Stimulated activated CD8-positive, alpha-beta memory T cell treated with anti-CD3 and anti-CD28 coated beads, Interleukin-15, amount 100 ng/mL, for 48 hours (primary cell): Measurements from ENCODE around the gene AURKAIP1.
"Not testable (repeated sequence)": the region's sequence is repeated elsewhere in the genome, so short reads cannot be mapped to it uniquely, and the experiment has no call there.

Source experiments
- DNase-seq, 2 donors: peaks; one replicate each; pipeline ENCODE4 v3.0.0-alpha.2; 2020; ENCODE audit warnings: low read depth in 2 of 2

The AURKAIP1 gene

GRCh38 chr1:1406821-1407635, 32.0 kb upstream of the AURKAIP1 start, which contains the start of gene MRPL20:
TSS of gene MRPL20 (minus strand) at chr1:1407293. CDS start at chr1:1407217, 76 bp downstream.
- DNase-seq: peak; percentile 93 to 96

GRCh38 chr1:1406101-1406820, 31.3 kb upstream of the AURKAIP1 start:
- no peak for DNase-seq

- no peak for DNase-seq
These were observed 28.6 kb upstream of the AURKAIP1 start for GRCh38 chr1:1403653-1404052.

- DNase-seq: not testable (repeated sequence)
These were observed 27.9 kb upstream of the AURKAIP1 start for GRCh38 chr1:1402901-1403392.

- no peak for DNase-seq
These were observed 27.3 kb upstream of the AURKAIP1 start for GRCh38 chr1:1402072-1402900.

- no peak for DNase-seq
These were observed 26.5 kb upstream of the AURKAIP1 start for GRCh38 chr1:1401457-1402010.

GRCh38 chr1:1400576-1401456, 25.8 kb upstream of the AURKAIP1 start:
- DNase-seq: no peak

- no peak for DNase-seq
These were observed 25.0 kb upstream of the AURKAIP1 start for GRCh38 chr1:1399872-1400575.

GRCh38 chr1:1399187-1399871, 24.3 kb upstream of the AURKAIP1 start, which contains the start of gene CCNL2:
TSS of gene CCNL2 (minus strand) at chr1:1399335. CDS start at chr1:1399306, 29 bp downstream.
- peak; percentile 99 to 100 for DNase-seq

GRCh38 chr1:1398677-1399186, 23.7 kb upstream of the AURKAIP1 start:
- no peak for DNase-seq

- DNase-seq: no peak
These were observed 23.0 kb upstream of the AURKAIP1 start for GRCh38 chr1:1397839-1398523.

GRCh38 chr1:1395166-1395565, 20.2 kb upstream of the AURKAIP1 start:
- DNase-seq: no peak

GRCh38 chr1:1394116-1394515, 19.1 kb upstream of the AURKAIP1 start:
- DNase-seq: no peak

GRCh38 chr1:1393428-1393827, 18.4 kb upstream of the AURKAIP1 start:
- no peak for DNase-seq

GRCh38 chr1:1393014-1393413, 18.0 kb upstream of the AURKAIP1 start:
- DNase-seq: no peak

- no peak for DNase-seq
These were observed 16.2 kb upstream of the AURKAIP1 start for GRCh38 chr1:1391225-1391624.

- DNase-seq: no peak
These were observed 15.7 kb upstream of the AURKAIP1 start for GRCh38 chr1:1390675-1391074.

- DNase-seq: no peak
These were observed 13.1 kb upstream of the AURKAIP1 start for GRCh38 chr1:1388078-1388472.
